H9 (cell line): ENCODE data around the gene THSD7A. TPM values are rescaled to one million over a fixed set of nuclear protein-coding genes. Genes with fewer than 3 reads are reported as not detected.

Source experiments
- DNase-seq: peaks from one replicate; pipeline ENCODE4 v3.0.0-alpha.2; 2017
- H2AFZ ChIP-seq: one replicate; pipeline ENCODE4 v1.6.1; 2013; ENCODE audit warnings: mild to moderate bottlenecking, low read length, control low read depth, moderate library complexity
- H2AK5ac ChIP-seq: 2 replicates; pipeline ENCODE4 v1.6.1; 2013; ENCODE audit warnings: low read length, control low read depth, mixed read lengths; ENCODE audit not compliant: insufficient read length
- H2BK120ac ChIP-seq: one replicate; pipeline ENCODE4 v1.6.1; 2013; ENCODE audit warnings: low read depth, mild to moderate bottlenecking, low read length, control low read depth, inconsistent platforms; ENCODE audit not compliant: poor library complexity, severe bottlenecking
- H2BK12ac ChIP-seq: 2 replicates; pipeline ENCODE4 v1.6.1; 2013; ENCODE audit warnings: low read length, control low read depth, mixed read lengths, low read depth; ENCODE audit not compliant: insufficient read length
- H2BK15ac ChIP-seq: 2 replicates; pipeline ENCODE4 v1.6.1; 2013; ENCODE audit warnings: low read depth, low read length, control low read depth
- H2BK20ac ChIP-seq: one replicate; pipeline ENCODE4 v1.6.1; 2013; ENCODE audit warnings: low read depth, mild to moderate bottlenecking, low read length, control low read depth, inconsistent platforms; ENCODE audit not compliant: poor library complexity, severe bottlenecking
- H2BK5ac ChIP-seq: 2 replicates; pipeline ENCODE4 v1.6.1; 2013; ENCODE audit warnings: low read length, control low read depth, mixed read lengths; ENCODE audit not compliant: insufficient read length
- H3K14ac ChIP-seq: 2 replicates; pipeline ENCODE4 v1.6.1; 2013; ENCODE audit warnings: low read length, control low read depth; ENCODE audit not compliant: insufficient read depth
- H3K18ac ChIP-seq: 2 replicates; pipeline ENCODE4 v1.6.1; 2013; ENCODE audit warnings: low read depth, mild to moderate bottlenecking, mixed read lengths, low read length, control low read depth; ENCODE audit not compliant: insufficient read length
- H3K23ac ChIP-seq: 2 replicates; pipeline ENCODE4 v1.6.1; 2013; ENCODE audit warnings: low read length, control low read depth, mixed read lengths, low read depth; ENCODE audit not compliant: insufficient read length
- H3K23me2 ChIP-seq: 2 replicates; pipeline ENCODE4 v1.6.1; 2013; ENCODE audit warnings: low read depth, mild to moderate bottlenecking, mixed read lengths, low read length, control low read depth; ENCODE audit not compliant: insufficient read length, poor library complexity, severe bottlenecking
- H3K27ac ChIP-seq: 2 replicates; pipeline ENCODE4 v1.5.1; 2013; ENCODE audit warnings: low read length, control low read depth, mixed read lengths, low read depth; ENCODE audit not compliant: insufficient read length
- H3K27me3 ChIP-seq: 2 replicates; pipeline ENCODE4 v1.6.1; 2013; ENCODE audit warnings: low read length, control low read depth, inconsistent platforms; ENCODE audit not compliant: insufficient read depth
- H3K4ac ChIP-seq: 2 replicates; pipeline ENCODE4 v1.6.1; 2013; ENCODE audit warnings: low read depth, mild to moderate bottlenecking, control low read depth, inconsistent platforms, low read length, moderate library complexity
- H3K4me1 ChIP-seq: 2 replicates; pipeline ENCODE4 v1.6.1; 2013; ENCODE audit warnings: low read length, control low read depth, inconsistent platforms; ENCODE audit not compliant: insufficient read depth
- H3K4me2 ChIP-seq: 2 replicates; pipeline ENCODE4 v1.6.1; 2013; ENCODE audit warnings: low read length, control low read depth, mixed read lengths; ENCODE audit not compliant: insufficient read length, insufficient read depth
- H3K56ac ChIP-seq: 2 replicates; pipeline ENCODE4 v1.6.1; 2013; ENCODE audit warnings: low read depth, mild to moderate bottlenecking, mixed read lengths, low read length, control low read depth; ENCODE audit not compliant: insufficient read length
- H3K79me1 ChIP-seq: 2 replicates; pipeline ENCODE4 v1.6.1; 2013; ENCODE audit warnings: low read depth, mild to moderate bottlenecking, moderate library complexity, low read length, control low read depth, inconsistent platforms; ENCODE audit not compliant: insufficient read depth, poor library complexity, severe bottlenecking
- H3K79me2 ChIP-seq: 2 replicates; pipeline ENCODE4 v1.6.1; 2013; ENCODE audit warnings: low read length, control low read depth, inconsistent platforms; ENCODE audit not compliant: insufficient read depth
- H3K9ac ChIP-seq: 2 replicates; pipeline ENCODE4 v1.6.1; 2013; ENCODE audit warnings: low read length, control low read depth, mixed read lengths; ENCODE audit not compliant: insufficient read length; ENCODE audit errors: extremely low read depth
- H3K9me3 ChIP-seq: one replicate; pipeline ENCODE4 v1.6.1; 2013; ENCODE audit warnings: low read depth, low read length, inconsistent platforms; ENCODE audit not compliant: control insufficient read depth
- H3T11ph ChIP-seq: one replicate; pipeline ENCODE4 v1.6.1; 2013; ENCODE audit warnings: mild to moderate bottlenecking, low read length, control low read depth, inconsistent platforms
- H4K20me1 ChIP-seq: one replicate; pipeline ENCODE4 v1.6.1; 2013; ENCODE audit not compliant: control insufficient read depth, insufficient read length, insufficient read depth
- H4K5ac ChIP-seq: 2 replicates; pipeline ENCODE4 v1.6.1; 2013; ENCODE audit warnings: low read depth, mild to moderate bottlenecking, mixed read lengths, low read length, control low read depth; ENCODE audit not compliant: insufficient read length
- H4K8ac ChIP-seq: replicated peaks from 2 replicates; pipeline ENCODE4 v1.6.1; 2013; ENCODE audit warnings: low read length, control low read depth, mixed read lengths, low read depth; ENCODE audit not compliant: insufficient read length
- H4K91ac ChIP-seq: 2 replicates; pipeline ENCODE4 v1.6.1; 2013; ENCODE audit warnings: low read depth, mild to moderate bottlenecking, moderate library complexity, mixed read lengths, low read length, control low read depth; ENCODE audit not compliant: insufficient read length
- H3K27ac Mint-ChIP-seq, 3 experiments: 2 replicates in 2 of 3; 3 replicates in 1 of 3; pipeline ENCODE4 v1.8.0; 2020 to 2021; ENCODE audit warnings: mixed read lengths in 3 of 3, mild to moderate bottlenecking in 1 of 3, moderate library complexity in 1 of 3
- H3K27me3 Mint-ChIP-seq: 2 replicates; pipeline ENCODE4 v1.8.0; 2021; ENCODE audit warnings: low read depth, mild to moderate bottlenecking, moderate library complexity, mixed read lengths
- H3K36me3 Mint-ChIP-seq, 3 experiments: 2 replicates in 2 of 3; 3 replicates in 1 of 3; pipeline ENCODE4 v1.8.0; 2020 to 2021; ENCODE audit warnings: low read depth in 3 of 3, mixed read lengths in 3 of 3; ENCODE audit not compliant: insufficient read depth in 1 of 3
- H3K4me1 Mint-ChIP-seq, 2 experiments: 2 replicates each; pipeline ENCODE4 v1.8.0; 2020; ENCODE audit warnings: mixed read lengths in 2 of 2
- H3K4me3 Mint-ChIP-seq, 2 experiments: 2 replicates in 1 of 2; 3 replicates in 1 of 2; pipeline ENCODE4 v1.8.0; 2020 to 2021; ENCODE audit warnings: mild to moderate bottlenecking in 2 of 2, mixed read lengths in 2 of 2, moderate library complexity in 1 of 2
- H3K9me3 Mint-ChIP-seq, 2 experiments: 2 replicates in 1 of 2; 3 replicates in 1 of 2; pipeline ENCODE4 v1.8.0; 2020; ENCODE audit warnings: mild to moderate bottlenecking in 2 of 2, mixed read lengths in 2 of 2, moderate library complexity in 1 of 2
- total RNA-seq: library from RNA; stranded (reverse); gene quantifications from 2 replicates; pipeline ENCODE4 v1.2.1, GENCODE V29; 2021
- TF ChIP-seq, protein P1 (sequence below): fragments of 200-600 bp; sonication (generic); conservative IDR thresholded peaks from 3 replicates; pipeline ENCODE4 v1.8.0; 2021; ENCODE audit warnings: antibody characterized with exemption, mild to moderate bottlenecking

The THSD7A gene
- total RNA-seq, 1 experiment from 2014 or later, result 0.42 TPM

DNA sequence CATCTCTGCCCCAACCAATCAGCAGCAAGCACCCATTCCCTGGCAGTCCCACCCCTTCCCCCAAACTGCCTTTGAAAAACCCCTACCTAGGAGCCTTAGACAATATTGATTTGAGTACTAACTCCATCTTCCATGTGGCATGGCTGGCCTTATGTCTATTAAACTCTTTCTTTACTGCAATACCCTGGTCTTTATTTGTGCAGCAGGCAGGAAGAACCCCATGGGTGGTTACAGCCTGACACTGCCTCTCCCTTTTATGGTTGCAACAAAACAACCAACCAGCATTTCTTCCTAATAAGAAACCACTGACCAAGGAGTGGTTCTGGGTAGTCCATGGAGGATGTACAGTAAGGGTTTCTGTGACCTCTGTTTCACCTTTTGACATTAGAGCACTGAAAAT lies 418.1 kb downstream of the THSD7A start:
- no peaks in the 10 kb centered on the region for H3K4me1 ChIP-seq
- Mint-ChIP-seq H3K36me3 (peaks cover 9 to 11% (median 10%) of the 10 kb centered on the region in 3 experiments), H3K4me3 (no peak overlapping the region), H3K9me3 (peaks cover 9 to 11% of the 10 kb centered on the region in 2 experiments), H3K27ac (no peak overlapping the region), H3K4me1 (peaks cover 11 to 24% of the 10 kb centered on the region in 2 experiments), H3K27me3 (no peaks in the 10 kb centered on the region)
- no peak overlapping the region for H2BK20ac ChIP-seq
- H2BK15ac ChIP-seq, result no peak overlapping the region
- no peak overlapping the region for H3K56ac ChIP-seq
- no peak overlapping the region for H2AFZ ChIP-seq
- H4K91ac ChIP-seq, result no peak overlapping the region
- H4K5ac ChIP-seq, result no peak overlapping the region
- DNase-seq, result no peak
- no peak overlapping the region for H2BK5ac ChIP-seq
- H3K27ac ChIP-seq, result no peak overlapping the region
- no peaks in the 10 kb centered on the region for H3K23me2 ChIP-seq
- H2BK120ac ChIP-seq, result no peak overlapping the region
- no peak overlapping the region for H3K14ac ChIP-seq
- H4K20me1 ChIP-seq, result no peaks in the 10 kb centered on the region
- no peak overlapping the region for H2BK12ac ChIP-seq
- no peak overlapping the region for H2AK5ac ChIP-seq
- H4K8ac ChIP-seq, result no peak overlapping the region
- no peaks in the 10 kb centered on the region for H3K79me2 ChIP-seq
- H3K4ac ChIP-seq, result no peak overlapping the region
- H3T11ph ChIP-seq, result no peak overlapping the region
- no peak overlapping the region for H3K4me2 ChIP-seq
- H3K23ac ChIP-seq, result no peak overlapping the region
- no peaks in the 10 kb centered on the region for H3K27me3 ChIP-seq
- TF ChIP-seq, protein P1, sequence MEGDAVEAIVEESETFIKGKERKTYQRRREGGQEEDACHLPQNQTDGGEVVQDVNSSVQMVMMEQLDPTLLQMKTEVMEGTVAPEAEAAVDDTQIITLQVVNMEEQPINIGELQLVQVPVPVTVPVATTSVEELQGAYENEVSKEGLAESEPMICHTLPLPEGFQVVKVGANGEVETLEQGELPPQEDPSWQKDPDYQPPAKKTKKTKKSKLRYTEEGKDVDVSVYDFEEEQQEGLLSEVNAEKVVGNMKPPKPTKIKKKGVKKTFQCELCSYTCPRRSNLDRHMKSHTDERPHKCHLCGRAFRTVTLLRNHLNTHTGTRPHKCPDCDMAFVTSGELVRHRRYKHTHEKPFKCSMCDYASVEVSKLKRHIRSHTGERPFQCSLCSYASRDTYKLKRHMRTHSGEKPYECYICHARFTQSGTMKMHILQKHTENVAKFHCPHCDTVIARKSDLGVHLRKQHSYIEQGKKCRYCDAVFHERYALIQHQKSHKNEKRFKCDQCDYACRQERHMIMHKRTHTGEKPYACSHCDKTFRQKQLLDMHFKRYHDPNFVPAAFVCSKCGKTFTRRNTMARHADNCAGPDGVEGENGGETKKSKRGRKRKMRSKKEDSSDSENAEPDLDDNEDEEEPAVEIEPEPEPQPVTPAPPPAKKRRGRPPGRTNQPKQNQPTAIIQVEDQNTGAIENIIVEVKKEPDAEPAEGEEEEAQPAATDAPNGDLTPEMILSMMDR, result no peak
- H3K79me1 ChIP-seq, result no peaks in the 10 kb centered on the region
- no peak overlapping the region for H3K9ac ChIP-seq
- H3K18ac ChIP-seq, result no peak overlapping the region
- no peaks in the 10 kb centered on the region for H3K9me3 ChIP-seq
